ENCODE measurements around the gene FAM110A. TPM values are rescaled to one million over a fixed set of nuclear protein-coding genes. Genes with fewer than 3 reads are reported as not detected.
"Not testable (repeated sequence)": the region's sequence is repeated elsewhere in the genome, so short reads cannot be mapped to it uniquely, and the experiment has no call there.

Gene FAM110A
- total RNA-seq, 1 experiment from 2014 or later = 2.3 TPM

- DNase-seq (ENCODE audit: low spot score) = peak; percentile 54
These were observed 11.1 kb downstream of the FAM110A start for GRCh38 chr20:844473-845225.

- no peak for DNase-seq (ENCODE audit: low spot score)
These were observed 11.8 kb downstream of the FAM110A start for GRCh38 chr20:845226-845868.

- DNase-seq (ENCODE audit: low spot score) = no peak
These were observed 12.7 kb downstream of the FAM110A start for GRCh38 chr20:845941-846893.

- no peak for DNase-seq (ENCODE audit: low spot score)
These were observed 13.4 kb downstream of the FAM110A start for GRCh38 chr20:846894-847278.

DNA sequence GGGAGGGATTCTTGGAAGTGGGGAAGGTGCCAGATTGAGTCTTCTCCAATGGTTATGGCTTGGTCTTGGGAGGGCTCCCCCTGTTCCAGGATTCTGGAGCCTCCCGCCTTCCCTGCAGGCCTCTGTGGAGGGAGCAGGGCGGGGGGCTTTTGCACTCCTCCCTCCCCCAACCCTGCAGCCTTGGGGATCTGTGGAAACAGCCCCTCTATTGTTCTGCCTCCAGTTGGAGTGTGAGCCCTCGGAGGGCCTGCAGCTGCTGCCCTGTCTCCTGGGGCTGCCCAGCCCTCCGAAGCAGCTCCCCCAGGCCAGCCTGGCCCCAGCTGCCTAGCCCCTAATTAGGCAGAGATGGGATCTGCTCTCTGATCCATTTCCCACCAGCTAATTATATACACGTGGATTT is 14.7 kb downstream of the FAM110A start:
- DNase-seq (ENCODE audit: low spot score) = no peak

- not testable (repeated sequence) for DNase-seq (ENCODE audit: low spot score)
These were observed 15.2 kb downstream of the FAM110A start for GRCh38 chr20:848731-849130.

DNA sequence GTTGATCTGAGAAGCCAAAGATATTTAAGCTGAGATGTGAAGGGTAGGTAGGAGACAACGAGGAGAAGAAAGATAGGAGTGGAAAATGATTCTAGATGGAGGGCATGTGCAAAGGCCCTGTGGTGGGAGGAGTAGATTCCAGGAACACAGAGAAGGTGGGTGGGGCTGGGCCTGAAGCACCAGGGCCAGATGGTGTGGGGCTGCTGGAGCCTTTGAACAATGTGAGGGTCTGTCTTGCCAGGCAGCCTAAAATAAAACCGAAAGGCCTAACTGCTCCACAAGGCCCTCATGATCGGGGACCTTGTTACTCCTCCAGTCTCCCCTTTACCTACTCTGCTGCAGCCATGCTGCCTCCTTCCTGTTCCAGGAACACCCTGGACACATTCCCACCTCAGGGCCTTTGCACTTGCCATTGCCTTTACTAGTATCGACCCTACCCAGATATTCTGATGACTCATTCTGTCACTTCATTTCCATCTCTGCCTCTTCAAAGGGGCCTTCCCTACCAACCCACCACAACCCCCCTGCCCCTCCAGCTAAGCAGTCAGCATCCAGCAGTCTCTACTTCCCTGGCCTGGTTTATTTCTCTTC is 20.0 kb downstream of the FAM110A start:
- no peak for DNase-seq (ENCODE audit: low spot score)

DNA sequence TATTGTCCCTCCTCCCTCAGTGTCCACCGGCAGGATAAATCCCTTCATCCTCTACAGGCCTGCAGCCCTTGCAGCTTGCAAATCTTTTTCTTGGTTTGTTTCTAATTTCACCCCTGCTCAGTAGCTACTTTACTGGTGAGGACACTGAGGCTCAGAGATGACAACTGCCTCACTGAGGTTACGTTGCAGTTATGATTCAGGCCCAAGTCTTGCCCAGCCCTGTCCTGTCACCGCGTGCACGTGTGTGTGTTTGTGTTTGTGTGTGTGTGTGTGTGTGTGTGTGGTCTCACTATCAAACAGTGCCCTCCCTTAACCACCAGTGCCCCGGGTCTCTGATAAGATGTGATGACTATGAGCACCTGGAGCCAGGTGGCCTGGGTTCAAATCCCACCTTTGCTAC is 21.1 kb downstream of the FAM110A start:
- DNase-seq (ENCODE audit: low spot score) = no peak

DNA sequence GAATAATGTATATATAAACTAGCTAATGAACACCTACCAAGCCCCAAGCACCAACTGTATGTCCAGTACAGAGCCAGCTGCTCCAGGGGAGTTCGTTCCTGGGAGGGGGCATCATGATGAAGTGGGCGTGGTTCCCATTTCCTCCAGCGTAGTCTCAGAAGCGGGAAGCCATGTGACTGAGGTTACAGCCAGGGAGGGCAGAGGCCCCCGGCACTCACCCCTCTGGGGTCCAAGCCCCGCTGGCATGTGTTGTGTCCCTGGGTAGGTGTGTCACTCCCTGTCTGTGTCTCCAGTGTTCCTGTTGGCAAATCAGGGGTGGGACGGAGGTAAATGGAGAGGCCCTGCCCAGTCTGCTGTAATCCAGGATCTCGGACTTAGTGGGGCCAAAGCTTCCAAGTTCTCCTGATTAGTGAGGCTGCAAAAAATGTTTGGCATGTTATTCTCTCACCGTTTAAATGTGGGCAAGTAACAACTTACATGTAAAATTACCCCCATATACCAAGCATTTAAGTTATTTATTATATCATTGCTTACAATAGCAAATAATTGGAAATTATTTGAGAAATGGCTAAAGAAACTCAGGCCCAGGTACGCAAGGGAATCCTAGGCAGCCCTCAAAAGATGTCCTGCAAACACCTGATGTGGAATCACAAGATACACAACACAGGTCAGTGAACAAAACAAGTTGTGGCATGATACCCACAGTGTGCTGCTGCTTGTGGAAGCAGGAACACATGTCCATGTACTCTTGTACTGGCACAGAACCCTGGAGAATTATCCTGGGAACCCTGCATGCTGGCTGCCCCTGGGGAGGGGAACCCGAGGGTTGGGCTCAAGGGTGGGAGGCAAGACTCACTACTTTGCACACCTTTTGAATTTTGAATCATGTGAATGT is 22.2 kb downstream of the FAM110A start:
- no peak for DNase-seq (ENCODE audit: low spot score)

- peak; percentile 98 for DNase-seq (ENCODE audit: low spot score)
These were observed 22.9 kb downstream of the FAM110A start for GRCh38 chr20:856361-856775.

GRCh38 chr20:858011-858410 is 24.5 kb downstream of the FAM110A start:
- DNase-seq (ENCODE audit: low spot score) = no peak

DNA sequence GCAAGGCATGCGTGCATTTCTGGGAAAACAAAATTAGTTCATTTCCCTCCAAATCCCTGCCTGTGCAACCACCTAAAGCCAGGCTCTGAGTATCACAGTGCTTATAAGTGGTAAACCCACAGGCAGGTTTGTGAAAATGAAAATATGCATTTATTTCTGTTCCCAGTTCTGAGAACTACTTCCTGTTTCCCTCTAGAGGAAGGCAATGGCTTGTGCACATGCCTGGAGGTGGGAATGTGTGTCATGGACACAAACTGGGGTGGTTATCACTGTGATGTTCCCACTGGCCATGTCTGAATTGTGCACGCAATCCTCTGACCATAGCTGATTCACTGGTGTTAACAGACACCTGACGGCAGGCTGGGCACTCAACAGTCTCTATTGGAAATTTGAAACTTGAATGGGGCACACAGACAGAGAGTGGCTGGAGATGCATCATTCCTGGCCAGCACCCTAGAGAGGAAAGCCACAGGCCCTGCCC is 26.3 kb downstream of the FAM110A start:
- no peak for DNase-seq (ENCODE audit: low spot score)

DNA sequence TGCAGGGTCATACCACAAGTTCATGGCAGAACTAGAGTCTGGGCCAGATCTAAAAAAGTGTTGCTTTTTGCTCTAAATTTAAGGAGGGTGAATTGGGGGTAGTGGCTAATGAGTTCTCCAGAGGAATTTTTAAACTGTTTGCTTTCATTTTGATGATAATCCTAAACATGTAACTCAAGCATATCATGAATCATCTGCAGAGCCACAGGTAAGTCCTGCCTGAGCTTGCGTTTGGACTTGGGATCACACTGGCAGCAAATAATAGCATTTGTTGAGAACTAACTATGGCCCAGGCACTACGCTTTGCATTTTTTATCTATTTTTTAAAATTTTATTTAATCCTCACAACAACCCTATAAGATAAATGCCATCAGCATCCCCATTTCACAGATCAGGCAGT is 27.4 kb downstream of the FAM110A start:
- DNase-seq (ENCODE audit: low spot score) = no peak

GRCh38 chr20:865440-865839 is 31.9 kb downstream of the FAM110A start:
- DNase-seq (ENCODE audit: low spot score) = no peak

GRCh38 chr20:868279-868678 is 34.8 kb downstream of the FAM110A start:
- DNase-seq (ENCODE audit: low spot score) = no peak

GRCh38 chr20:869606-870005 is 36.1 kb downstream of the FAM110A start:
- DNase-seq (ENCODE audit: low spot score) = no peak

DNA sequence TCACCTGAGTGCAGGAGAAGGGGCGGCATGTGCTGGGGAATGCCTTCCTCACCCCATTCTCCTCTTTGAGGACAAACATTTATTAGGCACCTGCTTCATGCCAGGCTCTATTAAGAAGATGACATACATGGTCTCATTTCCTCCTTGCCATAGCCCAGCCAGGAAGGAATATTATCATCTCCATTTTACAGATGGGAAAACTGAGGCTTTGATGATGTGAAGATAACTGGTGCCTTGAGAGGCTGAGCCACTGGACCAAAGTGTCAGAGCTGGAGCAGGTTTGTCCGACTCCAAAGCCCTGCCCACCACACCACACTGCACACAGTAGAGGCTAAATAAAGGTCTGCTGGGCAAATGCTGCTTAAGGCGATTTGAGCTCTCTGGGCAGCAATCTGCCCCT is 37.2 kb downstream of the FAM110A start:
- DNase-seq (ENCODE audit: low spot score) = no peak

GRCh38 chr20:871436-871835 is 37.9 kb downstream of the FAM110A start:
- no peak for DNase-seq (ENCODE audit: low spot score)

DNA sequence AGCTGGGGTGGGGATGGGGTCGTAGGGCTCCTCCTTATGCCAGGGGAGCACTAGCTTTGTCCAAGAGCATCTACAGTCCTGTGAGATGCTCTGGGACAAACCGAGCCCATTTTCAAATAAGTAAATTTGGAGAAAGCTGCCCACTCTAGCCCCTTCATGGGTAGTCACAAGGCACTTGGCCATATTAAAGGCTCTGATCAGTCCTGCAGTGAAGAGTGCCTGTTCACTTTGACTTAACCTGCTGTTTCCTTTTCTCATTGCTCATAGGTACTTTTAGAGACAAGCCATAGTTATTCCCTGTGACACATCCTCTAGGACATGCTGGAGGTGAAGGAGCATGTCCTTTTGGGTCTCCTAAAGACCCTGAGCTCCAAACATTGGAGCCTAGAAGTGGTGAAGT is 38.4 kb downstream of the FAM110A start:
- DNase-seq (ENCODE audit: low spot score) = no peak

GRCh38 chr20:872855-873520 is 39.5 kb downstream of the FAM110A start:
- no peak for DNase-seq (ENCODE audit: low spot score)

All from H4 (cell line).